Heart left ventricle (tissue), 13 donors: Measurements from ENCODE around the gene ENTPD3.

ENCODE experiments used
- CTCF ChIP-seq, 12 donors: fragments of 200-600 bp; sonication (generic) in 4 of 12; IDR thresholded peaks; one replicate each; pipeline versions ENCODE4 v1.5.0 to v1.8.0; 2018 to 2022; ENCODE audit warnings: antibody characterized with exemption in 12 of 12, mild to moderate bottlenecking in 5 of 12
- POLR2A ChIP-seq, 2 donors: fragments of 450-650 bp; IDR thresholded peaks; one replicate each; pipeline ENCODE4 v1.6.1; 2017; ENCODE audit warnings: antibody characterized with exemption in 2 of 2, mild to moderate bottlenecking in 2 of 2, moderate library complexity in 2 of 2
- donor health status: ischemic (EF 13 %, LVEDD 7.1; RV severe dilation, severe dysfunction).
- donor health status: DM: no; HTN: yes; CAD: no.
- donor health status: DM: no; HTN: no; CAD: no.
- donor health status: ischemic (EF 25% LVEDD 6.9; RV normal size, moderate dysfunction).
- donor health status: ischemic (EF 25% LVEDD 5.7; RV mildly dilated, moderate dysfunction).
- donor health status: ischemic (EF 35%, LVEDD 5.7; RV mildly dilated, moderate dysfunction).
- donor health status: nonischemic (EF 11% LVEDD 7.7; RV severe dilation, severe dysfunction).
- donor health status: DM: yes; HTN: yes; CAD: no.
- donor health status: PGD.
- donor health status: ischemic (EF 29% LVEDD 5.4; RV normal size, mild dysfunction).
- donor health status: nonischemic (EF 23%, LVEDD 6.1; RV moderate dilation, normal function).

GRCh38 chr3:40465456-40465855 is 78.5 kb downstream of the ENTPD3 start:
- no peak for TF ChIP-seq POLR2A (IDR thresholded peaks at IDR 0.05)
- no peak for TF ChIP-seq CTCF (IDR thresholded peaks at IDR 0.05)
